BLaER1 treated with 17β-estradiol and CSF1 and Interleukin-3, amounts not matched to agents 10 nM and 100 nM (cell line): ENCODE results near the gene MKLN1.

Source experiments
- H3K27ac ChIP-seq, 11 experiments: shearing (Covaris generic); formaldehyde crosslinking; 2 replicates each; pipeline ENCODE4 v1.8.1; 2022
- H3K27me3 ChIP-seq, 11 experiments: shearing (Covaris generic); formaldehyde crosslinking; 2 replicates each; pipeline ENCODE4 v1.8.1; 2022
- H3K36me3 ChIP-seq, 11 experiments: shearing (Covaris generic); formaldehyde crosslinking; 2 replicates each; pipeline ENCODE4 v1.8.1; 2022
- H3K4me1 ChIP-seq, 10 experiments: shearing (Covaris generic); formaldehyde crosslinking; 2 replicates each; pipeline ENCODE4 v1.8.1; 2022
- H3K4me2 ChIP-seq, 11 experiments: shearing (Covaris generic); formaldehyde crosslinking; 2 replicates each; pipeline ENCODE4 v1.8.1; 2022
- H3K4me3 ChIP-seq, 10 experiments: shearing (Covaris generic); formaldehyde crosslinking; 2 replicates each; pipeline ENCODE4 v1.8.1; 2022
- H3K9ac ChIP-seq, 11 experiments: shearing (Covaris generic); formaldehyde crosslinking; 2 replicates each; pipeline ENCODE4 v1.8.1; 2022
- H3K9me3 ChIP-seq, 11 experiments: shearing (Covaris generic); formaldehyde crosslinking; replicated peaks in 1 of 11; 2 replicates each; pipeline ENCODE4 v1.8.1; 2022
- H4K20me1 ChIP-seq, 11 experiments: shearing (Covaris generic); formaldehyde crosslinking; 2 replicates each; pipeline ENCODE4 v1.8.1; 2022
- Cebpa-rat ChIP-seq, 11 experiments: shearing (Covaris generic); IDR thresholded peaks; 2 replicates each; pipeline ENCODE4 v1.8.1; 2022

Gene MKLN1

DNA sequence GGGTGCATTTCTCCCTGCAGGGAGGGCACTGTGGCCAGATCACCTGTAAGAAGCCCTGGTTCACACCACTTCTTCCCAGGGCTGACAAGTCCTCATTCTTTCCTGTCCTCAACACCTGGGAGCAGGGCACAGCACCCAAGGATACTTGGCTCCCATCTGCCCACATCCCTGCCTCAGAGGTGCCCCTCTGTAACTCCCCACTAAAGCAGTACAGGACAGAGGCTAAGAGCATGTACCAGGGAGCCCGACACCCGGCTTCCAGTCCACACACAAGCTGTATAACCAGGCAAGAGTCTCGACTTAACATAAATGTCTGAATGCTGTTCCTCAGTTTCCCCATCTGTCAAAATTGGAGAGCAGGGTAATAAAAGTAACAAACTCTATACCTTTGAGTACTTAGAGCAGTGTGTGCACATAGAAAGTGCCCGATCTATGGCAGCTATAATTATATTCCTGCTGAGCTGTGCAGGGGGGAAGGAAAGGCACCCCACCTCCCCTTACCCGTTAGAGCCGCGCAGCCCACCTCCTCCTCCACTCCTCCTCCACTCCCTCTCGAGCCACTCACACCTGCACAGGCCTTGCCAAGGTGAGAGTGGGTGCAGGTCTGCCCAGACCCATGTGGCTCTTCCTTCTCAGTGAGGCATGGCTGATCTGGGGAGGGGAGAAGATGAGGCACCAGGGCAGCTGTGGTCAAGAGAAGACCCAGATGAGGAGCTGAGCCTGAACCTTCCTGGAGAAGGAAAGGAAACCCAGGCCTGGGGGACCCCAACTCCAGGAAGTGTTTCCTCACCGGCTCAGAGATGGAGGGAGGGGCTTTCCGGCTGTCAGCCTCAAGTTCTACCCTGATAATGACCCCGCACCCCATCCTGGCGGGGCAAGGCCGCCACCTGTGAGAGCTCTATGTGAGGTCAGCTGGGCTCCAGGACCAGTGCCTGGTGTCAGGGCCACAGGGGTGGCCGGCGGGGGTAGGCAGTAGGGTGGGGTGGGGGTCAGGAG is 206.2 kb downstream of the MKLN1 start:
- Histone ChIP-seq H3K27ac (no peak overlapping the region), H3K27me3 (no peaks in the 10 kb centered on the region), H3K36me3 (no peaks in the 10 kb centered on the region), H3K4me2 (no peak overlapping the region), H3K9me3 (no peaks in the 10 kb centered on the region), H3K4me1 (peaks cover 0 to 49% (median 38%) of the 10 kb centered on the region in 10 experiments; a peak in 15 of 20 replicates), H3K4me3 (no peak overlapping the region), H4K20me1 (no peaks in the 10 kb centered on the region; a peak in 2 of 22 replicates), H3K9ac (no peak overlapping the region)
- no peak for TF ChIP-seq Cebpa-rat (IDR thresholded peaks at IDR 0.05)

DNA sequence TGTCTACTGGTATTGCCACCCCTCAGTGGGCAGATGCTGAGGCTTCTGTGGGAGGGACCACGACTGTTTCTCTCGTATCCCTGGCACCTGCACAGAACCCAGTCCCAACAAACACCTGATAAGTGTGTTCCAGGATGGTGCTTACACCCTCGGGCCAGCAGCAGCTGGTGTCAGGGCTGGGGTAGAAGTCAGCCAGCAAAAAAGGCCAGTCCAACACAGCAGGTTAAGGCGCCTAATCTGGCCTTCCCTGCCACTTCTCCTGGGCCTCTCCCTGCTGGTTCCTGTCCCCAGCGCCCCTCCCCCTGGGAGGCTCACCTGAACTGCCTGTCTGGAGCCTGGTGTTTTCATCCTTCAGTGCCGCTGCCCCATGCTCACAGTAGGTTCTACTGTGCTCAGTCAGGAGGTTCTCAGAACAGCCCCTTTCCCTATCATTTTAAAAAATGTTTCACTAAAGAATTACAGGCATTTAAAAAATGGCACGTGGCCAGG is 208.7 kb downstream of the MKLN1 start:
- H3K4me1 ChIP-seq = peaks cover 0 to 45% (median 36%) of the 10 kb centered on the region in 10 experiments; a peak in 15 of 20 replicates
- H3K4me3 ChIP-seq = no peak overlapping the region
- H3K4me2 ChIP-seq = peak overlapping the region in 7 of 11 experiments; percentile 34 to 63 (median 46); a peak in 14 of 22 replicates
- H3K36me3 ChIP-seq = no peaks in the 10 kb centered on the region
- no peak for TF ChIP-seq Cebpa-rat (IDR thresholded peaks at IDR 0.05)
- H3K27me3 ChIP-seq = no peaks in the 10 kb centered on the region
- H3K9me3 ChIP-seq = no peaks in the 10 kb centered on the region
- H3K9ac ChIP-seq = no peak overlapping the region
- H3K27ac ChIP-seq = no peak overlapping the region
- H4K20me1 ChIP-seq = no peaks in the 10 kb centered on the region; a peak in 2 of 22 replicates

DNA sequence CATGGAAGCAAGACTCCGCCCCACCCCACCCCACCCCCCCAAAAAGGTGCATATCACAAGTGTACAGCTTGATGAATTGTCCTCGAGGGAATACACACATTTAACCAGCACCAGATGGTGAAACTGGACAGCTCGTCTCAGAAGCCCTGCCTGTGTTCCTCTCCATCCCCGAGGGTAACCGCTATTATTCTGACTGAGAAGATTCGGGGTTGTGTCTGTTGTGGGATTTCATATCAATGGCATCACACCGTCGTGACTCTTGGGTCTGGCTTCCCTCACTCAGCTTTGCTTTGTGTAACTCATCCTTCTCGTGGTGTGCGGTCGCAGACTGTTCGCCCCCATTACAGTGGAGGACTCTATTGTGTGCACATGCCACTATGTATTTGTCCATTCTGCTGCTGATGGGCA is 209.9 kb downstream of the MKLN1 start:
- H3K36me3 ChIP-seq = no peaks in the 10 kb centered on the region
- peak overlapping the region in 3 of 11 experiments; percentile 10 to 44 (median 19); a peak in 4 of 22 replicates for H3K27ac ChIP-seq
- H3K9me3 ChIP-seq = no peaks in the 10 kb centered on the region
- H3K27me3 ChIP-seq = no peaks in the 10 kb centered on the region
- no peak overlapping the region for H3K9ac ChIP-seq
- H4K20me1 ChIP-seq = no peaks in the 10 kb centered on the region; a peak in 2 of 22 replicates
- peak overlapping the region in 8 of 11 experiments; percentile 26 to 71 (median 54); a peak in 15 of 22 replicates for H3K4me2 ChIP-seq
- TF ChIP-seq Cebpa-rat (IDR thresholded peaks at IDR 0.05) = no peak
- H3K4me3 ChIP-seq = no peak overlapping the region
- H3K4me1 ChIP-seq = peaks cover 0 to 56% (median 45%) of the 10 kb centered on the region in 10 experiments; a peak in 16 of 20 replicates

DNA sequence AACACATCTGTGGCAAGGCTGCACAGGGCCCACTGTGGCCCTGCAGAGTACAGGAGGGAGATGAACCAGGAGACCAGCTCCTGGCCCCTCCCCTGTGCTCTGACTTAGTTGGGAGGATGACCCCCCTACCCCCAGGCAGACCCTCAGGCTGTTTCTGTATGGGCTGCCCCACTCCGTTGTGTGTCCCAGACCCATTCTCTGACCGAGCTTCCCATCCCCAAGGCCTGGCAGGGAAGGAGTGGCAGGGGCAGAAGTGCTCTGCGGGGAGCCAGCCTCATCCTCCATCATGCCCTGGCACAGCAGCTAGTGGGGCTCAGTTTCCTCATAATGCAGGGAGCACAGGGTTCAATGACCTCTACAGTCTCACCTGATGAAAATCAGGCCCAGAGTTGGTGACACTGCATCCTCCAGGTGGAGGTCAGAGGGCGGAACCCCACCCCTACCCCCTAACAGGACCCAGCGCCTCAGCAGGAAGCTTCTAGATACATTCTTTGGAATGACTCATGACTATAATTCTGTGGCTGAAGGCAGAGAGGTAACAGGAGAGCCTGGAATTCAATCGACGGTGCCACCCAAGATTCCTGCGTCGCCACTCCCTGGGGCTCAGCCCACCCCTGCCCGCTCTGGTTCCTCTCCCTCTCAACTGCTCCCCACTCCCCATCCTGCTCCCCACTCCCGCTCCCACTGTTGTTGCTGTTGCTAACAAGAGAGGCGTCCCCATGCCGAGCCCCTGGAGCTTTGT is 210.6 kb downstream of the MKLN1 start:
- Histone ChIP-seq H3K9ac (no peak overlapping the region), H4K20me1 (no peaks in the 10 kb centered on the region; a peak in 2 of 22 replicates), H3K9me3 (no peaks in the 10 kb centered on the region), H3K4me1 (peaks cover 0 to 58% (median 46%) of the 10 kb centered on the region in 10 experiments; a peak in 16 of 20 replicates), H3K4me3 (no peak overlapping the region), H3K4me2 (peak overlapping the region in 8 of 11 experiments; percentile 26 to 71 (median 54); a peak in 15 of 22 replicates), H3K27me3 (no peaks in the 10 kb centered on the region), H3K36me3 (no peaks in the 10 kb centered on the region), H3K27ac (peak overlapping the region in 4 of 11 experiments; percentile 10 to 44 (median 30); a peak in 5 of 22 replicates)
- TF ChIP-seq Cebpa-rat (IDR thresholded peaks at IDR 0.05) = no peak

DNA sequence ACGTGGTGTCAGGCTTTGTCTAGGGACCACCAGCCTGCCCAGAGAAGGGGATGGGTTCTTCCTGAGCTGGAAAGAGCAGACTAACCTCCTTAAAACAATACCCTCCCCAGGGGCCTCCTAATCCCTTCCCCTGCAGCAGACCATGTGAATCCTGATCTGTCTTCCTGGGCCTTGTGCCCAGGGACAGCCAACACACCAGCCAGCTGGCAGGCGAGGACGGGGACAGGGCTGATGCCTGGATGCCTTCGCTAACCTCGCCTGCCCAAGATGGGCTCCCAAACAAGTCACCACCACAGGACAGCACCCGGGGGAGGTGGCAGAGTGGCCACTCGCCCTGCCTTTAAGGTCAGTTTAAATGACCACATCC is 211.1 kb downstream of the MKLN1 start:
- Histone ChIP-seq H3K9ac (no peak overlapping the region), H3K27me3 (no peaks in the 10 kb centered on the region), H3K4me2 (peak overlapping the region in 8 of 11 experiments; percentile 26 to 71 (median 54); a peak in 14 of 22 replicates), H3K36me3 (no peaks in the 10 kb centered on the region), H4K20me1 (peaks cover 0 to 5% (median 0%) of the 10 kb centered on the region in 11 experiments; a peak in 3 of 22 replicates), H3K4me3 (no peak overlapping the region), H3K4me1 (peaks cover 0 to 58% (median 46%) of the 10 kb centered on the region in 10 experiments; a peak in 16 of 20 replicates), H3K27ac (peak overlapping the region in 4 of 11 experiments; percentile 10 to 44 (median 30); a peak in 5 of 22 replicates), H3K9me3 (no peaks in the 10 kb centered on the region)
- no peak for TF ChIP-seq Cebpa-rat (IDR thresholded peaks at IDR 0.05)

DNA sequence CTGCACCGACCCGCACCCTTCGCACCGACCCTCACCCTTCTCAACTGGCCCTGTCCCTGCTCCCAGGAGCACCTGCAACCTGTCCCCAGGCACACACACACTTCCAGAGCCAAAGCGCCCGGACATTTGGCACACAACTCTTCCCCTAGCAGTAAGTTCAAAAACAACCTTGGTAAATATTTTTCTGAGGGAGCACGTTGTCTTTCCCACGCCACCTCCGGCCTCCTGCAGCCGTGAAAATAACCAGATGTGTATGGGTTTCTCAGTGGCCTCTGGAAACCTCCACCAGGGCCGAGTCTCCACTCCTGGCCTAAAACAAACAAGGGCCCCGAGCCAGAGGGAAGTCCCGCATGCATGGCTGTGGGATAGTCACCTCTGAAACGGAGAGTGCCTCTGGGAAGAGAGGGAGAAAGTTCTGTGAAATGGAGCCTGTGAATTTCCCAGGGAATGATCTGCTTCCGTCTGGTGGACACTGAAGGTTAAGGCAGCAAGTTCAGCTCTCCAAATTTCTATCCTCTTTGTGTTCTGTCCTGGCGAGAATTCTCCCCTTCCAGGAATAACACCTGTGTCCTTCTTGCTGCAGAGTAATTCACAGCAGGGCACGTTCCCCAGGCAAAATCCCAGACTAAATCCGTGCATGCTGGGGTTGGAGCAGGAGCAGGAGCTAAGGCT is 213.0 kb downstream of the MKLN1 start:
- no peaks in the 10 kb centered on the region for H3K27me3 ChIP-seq
- peaks cover 0 to 62% (median 52%) of the 10 kb centered on the region in 10 experiments; a peak in 18 of 20 replicates for H3K4me1 ChIP-seq
- no peak overlapping the region for H3K27ac ChIP-seq
- no peak overlapping the region for H3K4me3 ChIP-seq
- H3K9ac ChIP-seq = no peak overlapping the region
- no peak overlapping the region for H3K4me2 ChIP-seq
- H3K9me3 ChIP-seq = no peaks in the 10 kb centered on the region
- H3K36me3 ChIP-seq = no peaks in the 10 kb centered on the region
- no peak for TF ChIP-seq Cebpa-rat (IDR thresholded peaks at IDR 0.05)
- H4K20me1 ChIP-seq = peaks cover 0 to 10% (median 0%) of the 10 kb centered on the region in 11 experiments; a peak in 3 of 22 replicates

DNA sequence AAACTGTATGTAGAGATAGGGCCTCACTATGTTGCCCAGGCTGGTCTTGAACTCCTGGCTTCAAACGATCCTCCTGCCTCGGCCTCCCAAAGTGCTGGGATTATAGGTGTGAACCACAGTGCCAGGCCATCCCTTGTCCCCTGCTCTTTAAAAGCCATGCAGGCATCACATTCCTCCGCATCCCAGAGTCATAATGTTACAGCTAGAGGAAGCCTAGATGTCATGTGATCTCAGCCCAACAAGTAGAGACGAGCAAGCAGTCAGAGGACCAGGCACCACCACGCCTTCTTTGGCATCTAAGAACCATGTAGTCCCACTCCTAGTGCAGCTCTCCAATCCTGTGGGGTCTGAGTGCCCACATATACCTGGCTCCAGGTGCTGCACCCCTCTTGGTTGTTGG is 215.6 kb downstream of the MKLN1 start:
- no peak overlapping the region for H3K27ac ChIP-seq
- no peak for TF ChIP-seq Cebpa-rat (IDR thresholded peaks at IDR 0.05)

DNA sequence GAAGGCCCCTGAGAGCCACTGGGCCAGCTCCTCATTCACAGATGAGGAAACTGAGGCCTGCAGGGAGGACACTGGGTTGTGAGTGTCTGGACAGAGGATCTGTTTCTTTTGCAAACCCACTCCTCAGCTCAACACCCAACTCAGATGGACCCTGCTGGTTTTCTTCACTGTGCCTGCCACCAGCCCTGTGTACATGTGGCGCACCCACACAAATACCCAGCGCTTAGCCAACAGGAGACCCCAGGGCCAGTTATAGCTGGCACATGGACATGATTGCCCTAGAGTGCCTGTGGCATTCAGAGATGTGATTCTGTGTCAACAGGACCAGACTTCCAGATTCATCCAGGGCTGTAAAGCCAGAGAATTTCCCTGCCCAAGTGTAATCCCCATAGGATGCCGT is 216.3 kb downstream of the MKLN1 start:
- Histone ChIP-seq H3K9me3 (peaks cover 0 to 14% (median 7%) of the 10 kb centered on the region in 11 experiments; a peak in 10 of 22 replicates), H3K27me3 (no peaks in the 10 kb centered on the region), H3K4me2 (no peak overlapping the region), H3K27ac (no peak overlapping the region), H4K20me1 (peaks cover 0 to 10% (median 0%) of the 10 kb centered on the region in 11 experiments; a peak in 2 of 22 replicates), H3K36me3 (0 out of 22 replicates have a peak, but pooled peaks cover 0 to 3% (median 0%) of the 10 kb centered on the region in 11 experiments), H3K4me3 (no peak overlapping the region), H3K4me1 (peaks cover 4 to 39% (median 29%) of the 10 kb centered on the region in 10 experiments; a peak in 19 of 20 replicates), H3K9ac (no peak overlapping the region)
- TF ChIP-seq Cebpa-rat (IDR thresholded peaks at IDR 0.05) = no peak

More for the DNA sequence above, 215.6 kb downstream of the MKLN1 start:
- Histone ChIP-seq H3K36me3 (no peaks in the 10 kb centered on the region), H4K20me1 (peaks cover 0 to 10% (median 0%) of the 10 kb centered on the region in 11 experiments; a peak in 2 of 22 replicates), H3K4me3 (no peak overlapping the region), H3K4me1 (peaks cover 4 to 46% (median 36%) of the 10 kb centered on the region in 10 experiments; a peak in 19 of 20 replicates), H3K4me2 (no peak overlapping the region), H3K9ac (no peak overlapping the region), H3K27me3 (no peaks in the 10 kb centered on the region), H3K9me3 (peaks cover 0 to 7% (median under 1%) of the 10 kb centered on the region in 11 experiments; a peak in 8 of 22 replicates)
